ENCODE results near the gene HEXIM2. TPM values are rescaled to one million over a fixed set of nuclear protein-coding genes. Genes with fewer than 3 reads are reported as not detected.

The HEXIM2 gene
- total and polyA plus RNA-seq, 2 experiments from 2014 or later = 9.0 to 9.5 TPM

DNA sequence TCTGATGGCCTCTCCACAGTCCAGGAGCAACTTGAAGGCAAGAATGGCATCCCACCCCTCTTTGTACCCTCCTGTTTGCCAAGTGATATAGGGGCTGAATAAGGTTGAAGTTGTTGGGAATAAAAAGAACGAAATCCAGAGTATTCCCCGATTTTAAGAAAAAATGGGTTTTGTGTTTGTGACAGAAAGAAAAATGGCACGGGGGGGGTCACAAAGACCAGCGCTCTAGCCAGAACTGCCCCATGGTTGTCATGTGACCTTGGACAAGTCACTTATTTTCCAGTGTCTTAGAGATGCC lies 15.1 kb upstream of the HEXIM2 start (continued):
- TF ChIP-seq, protein P1, sequence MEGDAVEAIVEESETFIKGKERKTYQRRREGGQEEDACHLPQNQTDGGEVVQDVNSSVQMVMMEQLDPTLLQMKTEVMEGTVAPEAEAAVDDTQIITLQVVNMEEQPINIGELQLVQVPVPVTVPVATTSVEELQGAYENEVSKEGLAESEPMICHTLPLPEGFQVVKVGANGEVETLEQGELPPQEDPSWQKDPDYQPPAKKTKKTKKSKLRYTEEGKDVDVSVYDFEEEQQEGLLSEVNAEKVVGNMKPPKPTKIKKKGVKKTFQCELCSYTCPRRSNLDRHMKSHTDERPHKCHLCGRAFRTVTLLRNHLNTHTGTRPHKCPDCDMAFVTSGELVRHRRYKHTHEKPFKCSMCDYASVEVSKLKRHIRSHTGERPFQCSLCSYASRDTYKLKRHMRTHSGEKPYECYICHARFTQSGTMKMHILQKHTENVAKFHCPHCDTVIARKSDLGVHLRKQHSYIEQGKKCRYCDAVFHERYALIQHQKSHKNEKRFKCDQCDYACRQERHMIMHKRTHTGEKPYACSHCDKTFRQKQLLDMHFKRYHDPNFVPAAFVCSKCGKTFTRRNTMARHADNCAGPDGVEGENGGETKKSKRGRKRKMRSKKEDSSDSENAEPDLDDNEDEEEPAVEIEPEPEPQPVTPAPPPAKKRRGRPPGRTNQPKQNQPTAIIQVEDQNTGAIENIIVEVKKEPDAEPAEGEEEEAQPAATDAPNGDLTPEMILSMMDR (conservative IDR thresholded peaks at IDR 0.05; ENCODE audit: low read depth in 2 of 2) = no peak
- TF ChIP-seq POLR2AphosphoS5 (IDR thresholded peaks at IDR 0.05; ENCODE audit: low read depth) = no peak
- no peak for TF ChIP-seq CREB1 (CRISPR knock-in tag; IDR thresholded peaks at IDR 0.05; ENCODE audit: low read depth)
- TF ChIP-seq NANOG (IDR thresholded peaks at IDR 0.05; ENCODE audit: borderline replicate concordance) = no peak
- TF ChIP-seq ZNF331 (CRISPR knock-in tag; IDR thresholded peaks at IDR 0.05; ENCODE audit: low read depth) = no peak
- TF ChIP-seq EZH2phosphoT487 (IDR thresholded peaks at IDR 0.05; ENCODE audit: unreplicated experiment) = no peak
- TF ChIP-seq REST (IDR thresholded peaks at IDR 0.05; ENCODE audit: unreplicated experiment) = no peak
- no peak for TF ChIP-seq ETS1 (IDR thresholded peaks at IDR 0.05)
- no peak for TF ChIP-seq JUNB (IDR thresholded peaks at IDR 0.05; ENCODE audit: unreplicated experiment)
- TF ChIP-seq EZH2 (IDR thresholded peaks at IDR 0.05; ENCODE audit: low read depth, unreplicated experiment) = no peak

GRCh38 chr17:45146890-45147580 lies 14.6 kb upstream of the HEXIM2 start:
- peaks cover 39% of the 10 kb centered on the region for H3K27me3 Mint-ChIP-seq (ENCODE audit: insufficient read depth, low read depth, poor library complexity)
- H4K20me1 ChIP-seq (replicated peaks; ENCODE audit: insufficient read depth) = peaks cover 15% of the 10 kb centered on the region; the same call in 1 of the 2 replicates
- DNase-seq (ENCODE audit: low spot score) (peak; percentile 87), ATAC-seq (no peak; the same call in 2 of the 3 replicates)
- H3K36me3 ChIP-seq (ENCODE audit: insufficient read depth) = no peaks in the 10 kb centered on the region
- H3K27ac ChIP-seq (ENCODE audit: low read depth) = peak overlapping the region; percentile 97
- peaks cover 12% of the 10 kb centered on the region for H3K36me3 Mint-ChIP-seq (ENCODE audit: low read depth)
- H3K4me1 ChIP-seq (ENCODE audit: insufficient read depth) = peaks cover 35% of the 10 kb centered on the region
- no peaks in the 10 kb centered on the region for H3K9me2 ChIP-seq (ENCODE audit: insufficient read depth)
- peak overlapping the region; percentile 73 for H3K4me2 ChIP-seq
- TF ChIP-seq JUNB (IDR thresholded peaks at IDR 0.05; ENCODE audit: unreplicated experiment) (no peak), EZH2 (IDR thresholded peaks at IDR 0.05; ENCODE audit: low read depth, unreplicated experiment) (no peak), STAT1 (IDR thresholded peaks at IDR 0.05; ENCODE audit: unreplicated experiment) (no peak), ZNF114 (CRISPR knock-in tag; IDR thresholded peaks at IDR 0.05) (no peak), CREB1 (CRISPR knock-in tag; IDR thresholded peaks at IDR 0.05; ENCODE audit: low read depth) (no peak), NANOG (IDR thresholded peaks at IDR 0.05; ENCODE audit: borderline replicate concordance) (no peak)
- peaks cover 25% of the 10 kb centered on the region for H3K79me2 ChIP-seq (replicated peaks; ENCODE audit: insufficient read depth)
- H3K4me3 ChIP-seq = peak overlapping the region; percentile 62
- H3K9me3 Mint-ChIP-seq = no peaks in the 10 kb centered on the region
- H3K27me3 ChIP-seq (ENCODE audit: insufficient read depth) = peaks cover 5% of the 10 kb centered on the region; the same call in 1 of the 2 replicates
- peak overlapping the region; percentile 100 for H3K27ac Mint-ChIP-seq
- peaks cover 43% of the 10 kb centered on the region for H3K4me1 Mint-ChIP-seq
- H2AFZ ChIP-seq = no peak overlapping the region
- H3K4me3 Mint-ChIP-seq = peak overlapping the region; percentile 100
- peaks cover 11% of the 10 kb centered on the region for H3F3A ChIP-seq (replicated peaks; ENCODE audit: low read depth)

All from GM23338 (cell line).